ENCODE results near the gene NOC2L. TPM values are rescaled to one million over a fixed set of nuclear protein-coding genes. Genes with fewer than 3 reads are reported as not detected.

NOC2L gene
- total and polyA plus RNA-seq, 8 donors = 23.3 to 86.5 (median 37.5) TPM

DNA sequence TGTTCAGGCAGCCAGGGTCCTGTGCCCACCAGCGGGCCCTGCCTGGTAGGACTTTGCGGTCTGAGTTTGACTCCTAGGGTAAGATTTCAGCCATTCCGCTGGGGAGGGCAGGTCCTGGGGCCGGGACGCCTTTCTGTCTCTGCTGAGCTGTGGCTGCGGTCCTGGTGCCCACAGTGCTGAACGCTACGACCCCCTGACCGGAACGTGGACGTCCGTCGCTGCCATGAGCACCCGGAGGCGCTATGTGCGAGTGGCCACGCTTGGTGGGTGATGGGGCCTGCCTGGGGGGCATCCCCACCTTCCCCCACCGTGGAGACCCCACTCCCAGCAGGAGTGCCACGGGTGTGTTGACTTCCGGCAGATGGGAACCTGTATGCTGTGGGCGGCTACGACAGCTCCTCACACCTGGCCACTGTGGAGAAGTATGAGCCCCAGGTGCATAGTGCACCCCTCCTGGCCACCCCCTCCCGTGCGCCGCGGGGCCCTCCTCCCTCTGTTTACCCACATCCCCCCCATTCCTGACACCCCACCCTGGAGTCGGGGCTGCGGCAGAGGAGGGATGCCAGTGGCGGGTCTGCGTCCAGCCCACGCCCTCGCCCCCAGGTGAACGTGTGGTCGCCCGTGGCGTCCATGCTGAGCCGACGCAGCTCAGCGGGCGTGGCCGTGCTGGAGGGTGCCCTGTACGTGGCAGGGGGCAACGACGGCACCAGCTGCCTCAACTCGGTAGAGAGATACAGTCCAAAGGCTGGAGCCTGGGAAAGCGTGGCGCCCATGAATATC is 4.9 kb upstream of the NOC2L start:
- intact Hi-C loops (cut with DNase I) = no loop called here
- FAIRE-seq (no peak), DNase-seq (peak in 2 of 6 donors; percentile 37 to 70), ATAC-seq (no peak)
- no peaks in the 10 kb centered on the region for H3K27me3 ChIP-seq
- H3K36me3 ChIP-seq = no peaks in the 10 kb centered on the region
- peaks cover 0 to 9% (median 3%) of the 10 kb centered on the region in 3 donors for H3K4me1 ChIP-seq
- H3K4me3 ChIP-seq = no peak overlapping the region
- TF ChIP-seq, protein P1, sequence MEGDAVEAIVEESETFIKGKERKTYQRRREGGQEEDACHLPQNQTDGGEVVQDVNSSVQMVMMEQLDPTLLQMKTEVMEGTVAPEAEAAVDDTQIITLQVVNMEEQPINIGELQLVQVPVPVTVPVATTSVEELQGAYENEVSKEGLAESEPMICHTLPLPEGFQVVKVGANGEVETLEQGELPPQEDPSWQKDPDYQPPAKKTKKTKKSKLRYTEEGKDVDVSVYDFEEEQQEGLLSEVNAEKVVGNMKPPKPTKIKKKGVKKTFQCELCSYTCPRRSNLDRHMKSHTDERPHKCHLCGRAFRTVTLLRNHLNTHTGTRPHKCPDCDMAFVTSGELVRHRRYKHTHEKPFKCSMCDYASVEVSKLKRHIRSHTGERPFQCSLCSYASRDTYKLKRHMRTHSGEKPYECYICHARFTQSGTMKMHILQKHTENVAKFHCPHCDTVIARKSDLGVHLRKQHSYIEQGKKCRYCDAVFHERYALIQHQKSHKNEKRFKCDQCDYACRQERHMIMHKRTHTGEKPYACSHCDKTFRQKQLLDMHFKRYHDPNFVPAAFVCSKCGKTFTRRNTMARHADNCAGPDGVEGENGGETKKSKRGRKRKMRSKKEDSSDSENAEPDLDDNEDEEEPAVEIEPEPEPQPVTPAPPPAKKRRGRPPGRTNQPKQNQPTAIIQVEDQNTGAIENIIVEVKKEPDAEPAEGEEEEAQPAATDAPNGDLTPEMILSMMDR (IDR thresholded peaks at IDR 0.05) = no peak
- H3K27ac ChIP-seq = no peak overlapping the region
- H3K9me3 ChIP-seq = no peaks in the 10 kb centered on the region
- 92 to 94% methylated on average over 41 to 47 of the region's 47 CpGs for WGBS, 2 donors

DNA sequence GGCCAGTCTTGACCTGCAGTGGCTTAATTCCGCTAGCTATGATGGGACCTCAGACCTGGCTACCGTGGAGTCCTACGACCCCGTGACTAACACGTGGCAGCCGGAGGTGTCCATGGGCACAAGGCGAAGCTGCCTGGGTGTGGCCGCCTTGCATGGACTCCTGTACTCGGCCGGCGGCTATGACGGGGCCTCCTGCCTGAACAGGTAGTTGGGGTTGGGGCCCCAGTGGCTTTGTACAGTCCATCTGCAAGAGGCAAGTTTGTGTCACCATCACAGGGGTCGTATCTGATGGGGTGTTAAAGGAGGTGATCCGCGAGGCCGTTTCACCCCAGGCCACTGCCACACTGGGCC is 4.2 kb upstream of the NOC2L start:
- WGBS, 2 donors = 92 to 94% methylated on average over 16 of the region's 16 CpGs
- peaks cover 0 to 12% (median 3%) of the 10 kb centered on the region in 3 donors for H3K4me1 ChIP-seq
- ATAC-seq (no peak), DNase-seq (peak in 1 of 6 donors; percentile 25), FAIRE-seq (no peak)
- H3K36me3 ChIP-seq = no peaks in the 10 kb centered on the region
- intact Hi-C loops (cut with DNase I) = no loop called here
- TF ChIP-seq, protein P1 (IDR thresholded peaks at IDR 0.05) = no peak
- H3K27me3 ChIP-seq = no peaks in the 10 kb centered on the region
- H3K4me3 ChIP-seq = no peak overlapping the region
- no peak overlapping the region for H3K27ac ChIP-seq
- H3K9me3 ChIP-seq = no peaks in the 10 kb centered on the region

DNA sequence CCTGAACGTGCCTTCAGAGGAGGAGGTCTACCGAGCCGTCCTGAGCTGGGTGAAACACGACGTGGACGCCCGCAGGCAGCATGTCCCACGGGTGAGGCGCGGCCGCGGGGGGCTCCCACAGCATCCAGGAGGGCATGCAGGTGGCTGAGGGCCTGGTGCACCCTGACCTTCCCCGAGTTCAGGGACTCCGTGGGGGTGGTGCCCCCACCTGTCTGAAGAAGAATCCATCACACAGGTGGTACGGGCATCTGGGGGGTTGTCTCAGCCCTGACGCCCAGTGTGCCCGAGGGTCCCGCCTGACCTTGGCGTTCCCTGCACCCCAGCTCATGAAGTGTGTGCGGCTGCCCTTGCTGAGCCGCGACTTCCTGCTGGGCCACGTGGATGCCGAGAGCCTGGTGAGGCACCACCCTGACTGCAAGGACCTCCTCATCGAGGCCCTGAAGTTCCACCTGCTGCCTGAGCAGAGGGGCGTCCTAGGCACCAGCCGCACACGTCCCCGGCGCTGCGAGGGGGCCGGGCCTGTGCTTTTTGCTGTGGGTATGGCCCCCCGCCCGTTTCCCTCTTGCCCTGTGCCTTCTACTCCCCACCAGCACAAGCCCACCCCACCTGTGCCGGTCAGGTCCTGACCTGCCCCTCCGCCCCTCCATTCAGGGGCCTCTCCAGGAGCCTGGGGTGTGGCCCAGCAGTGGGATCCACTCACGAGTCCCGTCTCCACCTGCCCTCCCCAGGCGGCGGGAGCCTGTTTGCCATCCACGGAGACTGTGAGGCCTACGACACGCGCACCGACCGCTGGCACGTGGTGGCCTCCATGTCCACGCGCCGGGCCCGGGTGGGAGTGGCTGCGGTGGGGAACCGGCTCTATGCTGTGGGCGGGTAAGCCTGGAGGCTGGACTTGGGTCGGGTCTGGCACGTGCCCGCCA is 3.6 kb upstream of the NOC2L start:
- DNase-seq = peak in 2 of 6 donors; percentile 36 to 82
- intact Hi-C loops (cut with DNase I) = no loop called here
- no peak overlapping the region for H3K4me3 ChIP-seq
- no peaks in the 10 kb centered on the region for H3K9me3 ChIP-seq
- no peak for ATAC-seq
- TF ChIP-seq, protein P1 (IDR thresholded peaks at IDR 0.05) = no peak
- FAIRE-seq = no peak
- no peak overlapping the region for H3K27ac ChIP-seq
- WGBS, 2 donors = 94 to 96% methylated on average over 57 of the region's 57 CpGs
- H3K4me1 ChIP-seq = peaks cover 3 to 17% (median 4%) of the 10 kb centered on the region in 3 donors
- no peaks in the 10 kb centered on the region for H3K36me3 ChIP-seq
- no peaks in the 10 kb centered on the region for H3K27me3 ChIP-seq

DNA sequence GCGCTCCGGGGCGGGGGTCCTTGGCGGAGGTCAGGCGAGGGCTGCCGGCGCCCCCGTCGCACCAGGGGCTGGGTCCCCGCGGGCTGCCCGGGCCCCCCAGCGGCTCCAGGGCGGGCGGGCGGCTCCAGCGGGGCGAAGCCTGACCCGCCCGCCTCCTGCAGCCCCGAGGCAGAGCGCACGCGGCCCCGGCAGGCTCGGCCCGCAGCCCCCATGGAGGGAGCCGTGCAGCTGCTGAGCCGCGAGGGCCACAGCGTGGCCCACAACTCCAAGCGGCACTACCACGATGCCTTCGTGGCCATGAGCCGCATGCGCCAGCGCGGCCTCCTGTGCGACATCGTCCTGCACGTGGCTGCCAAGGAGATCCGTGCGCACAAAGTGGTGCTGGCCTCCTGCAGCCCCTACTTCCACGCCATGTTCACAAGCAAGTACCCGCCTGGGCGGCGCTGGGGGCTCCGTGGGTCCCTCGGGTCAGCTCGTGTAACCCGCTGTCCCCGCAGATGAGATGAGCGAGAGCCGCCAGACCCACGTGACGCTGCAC is 2.1 kb upstream of the NOC2L start:
- peaks cover 0 to 8% (median 5%) of the 10 kb centered on the region in 3 donors for H3K36me3 ChIP-seq
- no peak overlapping the region for H3K27ac ChIP-seq
- no peak for FAIRE-seq
- 37 to 45% methylated on average over 45 to 56 of the region's 56 CpGs for WGBS, 2 donors
- peak overlapping the region; percentile 53 to 100 (median 64) for H3K4me3 ChIP-seq
- TF ChIP-seq, protein P1 (IDR thresholded peaks at IDR 0.05) = no peak
- ATAC-seq = no peak
- no peak for DNase-seq
- H3K9me3 ChIP-seq = no peaks in the 10 kb centered on the region
- intact Hi-C loops (cut with DNase I) = no loop called here
- peaks cover 3 to 12% (median 9%) of the 10 kb centered on the region in 3 donors for H3K4me1 ChIP-seq
- no peaks in the 10 kb centered on the region for H3K27me3 ChIP-seq
